ENCODE data around the gene KLHL36. TPM values are rescaled to one million over a fixed set of nuclear protein-coding genes. Genes with fewer than 3 reads are reported as not detected.

The KLHL36 gene
- total RNA-seq, 1 donor from 2014 or later, result 49.0 TPM

- H3K4me1 Mint-ChIP-seq (ENCODE audit: low read depth, unreplicated experiment), result peaks cover 19% of the 10 kb centered on the region
- Histone ChIP-seq H3K27ac (ENCODE audit: low read depth, low read length) (peak overlapping the region; percentile 89), H3K79me2 (ENCODE audit: insufficient read depth, low read length) (peaks cover 59% of the 10 kb centered on the region), H3K27me3 (ENCODE audit: insufficient read depth, low read length) (no peaks in the 10 kb centered on the region), H3K36me3 (ENCODE audit: insufficient read depth, low read length) (no peaks in the 10 kb centered on the region), H3K4me1 (ENCODE audit: insufficient read depth, low read length) (peaks cover 4% of the 10 kb centered on the region), H3K9me3 (ENCODE audit: insufficient read depth, low read depth, low read length) (no peaks in the 10 kb centered on the region), H3K4me2 (ENCODE audit: low read length) (peak overlapping the region; percentile 98), H2AFZ (ENCODE audit: low read depth, low read length) (no peak overlapping the region), H3K4me3 (ENCODE audit: insufficient read depth, low read depth, low read length) (peak overlapping the region; percentile 89), H3K9ac (ENCODE audit: low read length) (peak overlapping the region; percentile 95), H4K20me1 (ENCODE audit: insufficient read depth, low read length) (peaks cover 50% of the 10 kb centered on the region)
- H3K4me3 Mint-ChIP-seq (ENCODE audit: unreplicated experiment), result peak overlapping the region; percentile 99
- no peaks in the 10 kb centered on the region for H3K36me3 Mint-ChIP-seq (ENCODE audit: low read depth, unreplicated experiment)
- no peak for DNase-seq (ENCODE audit: low read depth)
- H3K9me3 Mint-ChIP-seq (ENCODE audit: unreplicated experiment), result peaks cover 2% of the 10 kb centered on the region
- peak overlapping the region; percentile 89 for H3K27ac Mint-ChIP-seq (ENCODE audit: unreplicated experiment)
- no peak for FAIRE-seq
- TF ChIP-seq CTCF (IDR thresholded peaks at IDR 0.05; ENCODE audit: insufficient read depth, low read depth, low read length) (no peak), EZH2 (IDR thresholded peaks at IDR 0.05; ENCODE audit: insufficient read depth, low read length) (no peak)
- no peaks in the 10 kb centered on the region for H3K27me3 Mint-ChIP-seq (ENCODE audit: low read depth, unreplicated experiment)
Observed at GRCh38 chr16:84700446-84701300, 52.4 kb downstream of the KLHL36 start.

GRCh38 chr16:84703681-84704080 is 55.4 kb downstream of the KLHL36 start:
- Histone ChIP-seq H3K4me3 (ENCODE audit: insufficient read depth, low read depth, low read length) (no peak overlapping the region), H3K9ac (ENCODE audit: low read length) (no peak overlapping the region), H3K9me3 (ENCODE audit: insufficient read depth, low read depth, low read length) (no peaks in the 10 kb centered on the region), H3K79me2 (ENCODE audit: insufficient read depth, low read length) (peaks cover 87% of the 10 kb centered on the region), H3K27me3 (ENCODE audit: insufficient read depth, low read length) (no peaks in the 10 kb centered on the region), H4K20me1 (ENCODE audit: insufficient read depth, low read length) (peaks cover 76% of the 10 kb centered on the region), H3K36me3 (ENCODE audit: insufficient read depth, low read length) (no peaks in the 10 kb centered on the region), H2AFZ (ENCODE audit: low read depth, low read length) (no peak overlapping the region), H3K4me1 (ENCODE audit: insufficient read depth, low read length) (peaks cover 4% of the 10 kb centered on the region), H3K4me2 (ENCODE audit: low read length) (peak overlapping the region; percentile 30), H3K27ac (ENCODE audit: low read depth, low read length) (no peak overlapping the region)
- no peak overlapping the region for H3K4me3 Mint-ChIP-seq (ENCODE audit: unreplicated experiment)
- peak overlapping the region; percentile 82 for H3K27ac Mint-ChIP-seq (ENCODE audit: unreplicated experiment)
- no peaks in the 10 kb centered on the region for H3K9me3 Mint-ChIP-seq (ENCODE audit: unreplicated experiment)
- peak; percentile 68 for DNase-seq (ENCODE audit: low read depth)
- TF ChIP-seq EZH2 (IDR thresholded peaks at IDR 0.05; ENCODE audit: insufficient read depth, low read length) (no peak), CTCF (IDR thresholded peaks at IDR 0.05; ENCODE audit: insufficient read depth, low read depth, low read length) (no peak)
- no peak for FAIRE-seq
- H3K27me3 Mint-ChIP-seq (ENCODE audit: low read depth, unreplicated experiment), result no peaks in the 10 kb centered on the region
- no peaks in the 10 kb centered on the region for H3K36me3 Mint-ChIP-seq (ENCODE audit: low read depth, unreplicated experiment)
- peaks cover 26% of the 10 kb centered on the region for H3K4me1 Mint-ChIP-seq (ENCODE audit: low read depth, unreplicated experiment)

- no peak overlapping the region for H2AFZ ChIP-seq (ENCODE audit: low read depth, low read length)
- no peak overlapping the region for H3K4me3 ChIP-seq (ENCODE audit: insufficient read depth, low read depth, low read length)
- H3K9me3 ChIP-seq (ENCODE audit: insufficient read depth, low read depth, low read length), result no peaks in the 10 kb centered on the region
- peak overlapping the region; percentile 29 for H3K4me3 Mint-ChIP-seq (ENCODE audit: unreplicated experiment)
- peak overlapping the region; percentile 30 for H3K4me2 ChIP-seq (ENCODE audit: low read length)
- H3K27me3 ChIP-seq (ENCODE audit: insufficient read depth, low read length), result no peaks in the 10 kb centered on the region
- H3K27ac ChIP-seq (ENCODE audit: low read depth, low read length), result no peak overlapping the region
- peaks cover 82% of the 10 kb centered on the region for H4K20me1 ChIP-seq (ENCODE audit: insufficient read depth, low read length)
- FAIRE-seq, result no peak
- no peak overlapping the region for H3K9ac ChIP-seq (ENCODE audit: low read length)
- peaks cover 30% of the 10 kb centered on the region for H3K4me1 Mint-ChIP-seq (ENCODE audit: low read depth, unreplicated experiment)
- no peaks in the 10 kb centered on the region for H3K36me3 ChIP-seq (ENCODE audit: insufficient read depth, low read length)
- TF ChIP-seq CTCF (IDR thresholded peaks at IDR 0.05; ENCODE audit: insufficient read depth, low read depth, low read length) (no peak), EZH2 (IDR thresholded peaks at IDR 0.05; ENCODE audit: insufficient read depth, low read length) (no peak)
- H3K27me3 Mint-ChIP-seq (ENCODE audit: low read depth, unreplicated experiment), result no peaks in the 10 kb centered on the region
- H3K9me3 Mint-ChIP-seq (ENCODE audit: unreplicated experiment), result no peaks in the 10 kb centered on the region
- H3K27ac Mint-ChIP-seq (ENCODE audit: unreplicated experiment), result peak overlapping the region; percentile 82
- peaks cover 93% of the 10 kb centered on the region for H3K79me2 ChIP-seq (ENCODE audit: insufficient read depth, low read length)
- no peaks in the 10 kb centered on the region for H3K36me3 Mint-ChIP-seq (ENCODE audit: low read depth, unreplicated experiment)
- peaks cover 2% of the 10 kb centered on the region for H3K4me1 ChIP-seq (ENCODE audit: insufficient read depth, low read length)
- no peak for DNase-seq (ENCODE audit: low read depth)
Observed at GRCh38 chr16:84704253-84704652, 55.9 kb downstream of the KLHL36 start.
